Measurements from ENCODE around the gene TEKT3. TPM values are rescaled to one million over a fixed set of nuclear protein-coding genes. Genes with fewer than 3 reads are reported as not detected.

The TEKT3 gene
- total RNA-seq, 4 donors from 2014 or later = 0.51 to 3.3 (median 0.89) TPM

DNA sequence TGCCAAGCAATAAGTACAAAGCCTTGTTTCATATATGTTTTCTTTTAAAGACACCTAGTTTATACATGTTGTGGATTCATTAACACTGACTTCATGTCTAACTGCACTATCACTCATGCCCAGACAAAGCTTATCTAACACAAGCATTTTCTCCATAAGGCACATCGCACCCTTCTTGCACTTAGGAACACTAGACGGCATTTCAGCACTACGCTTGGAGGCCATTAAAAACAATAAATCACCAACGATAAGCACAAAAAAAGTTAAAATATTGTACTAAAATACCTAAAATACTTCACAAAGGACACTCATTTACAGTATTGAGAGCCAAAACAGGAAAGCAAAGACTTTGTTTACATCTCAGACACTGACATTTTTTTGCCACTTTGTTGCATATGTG is 39.0 kb upstream of the TEKT3 start:
- TF ChIP-seq CTCF (IDR thresholded peaks at IDR 0.05; ENCODE audit: low read depth) = no peak

DNA sequence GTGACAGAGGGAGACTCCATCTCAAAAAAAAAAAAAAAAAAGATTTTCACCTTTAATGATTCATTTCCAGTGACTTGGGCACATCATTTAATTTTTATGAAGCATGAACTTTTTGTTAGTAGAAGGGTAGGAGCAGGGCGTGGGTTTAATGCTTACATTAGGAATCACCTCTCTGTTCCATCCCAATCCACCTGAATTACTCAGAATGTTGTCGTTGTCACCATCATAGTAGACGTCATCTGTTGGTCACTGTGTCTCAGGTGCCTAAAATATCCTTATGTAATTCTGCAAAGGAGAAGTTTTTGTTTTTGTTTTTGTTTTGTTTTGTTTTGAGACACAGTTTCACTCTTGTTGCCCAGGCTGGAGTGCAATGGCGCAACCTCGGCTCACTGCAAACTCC is 38.3 kb upstream of the TEKT3 start:
- no peak for TF ChIP-seq CTCF (IDR thresholded peaks at IDR 0.05; ENCODE audit: low read depth)

GRCh38 chr17:15378243-15378642 is 36.8 kb upstream of the TEKT3 start:
- TF ChIP-seq CTCF (IDR thresholded peaks at IDR 0.05; ENCODE audit: low read depth) = no peak

DNA sequence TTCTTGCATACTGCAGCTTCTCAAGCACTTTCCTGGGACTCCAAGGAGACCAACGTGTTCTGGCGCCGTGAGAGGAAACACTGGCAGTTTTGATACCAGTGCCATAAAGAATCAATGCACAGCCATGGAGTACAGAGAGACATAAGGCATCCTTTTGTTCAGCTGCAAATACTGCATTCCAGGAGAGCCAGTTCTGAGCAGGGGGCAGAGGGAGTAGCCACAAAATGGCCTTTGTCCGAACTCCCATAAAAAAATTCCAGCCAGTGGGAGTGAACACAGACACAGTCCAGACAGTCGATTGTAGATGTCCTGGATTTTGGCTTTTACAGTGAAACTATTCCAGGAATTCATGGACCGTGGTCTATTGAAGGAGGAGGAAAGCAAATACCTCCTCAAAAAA is 36.2 kb upstream of the TEKT3 start:
- no peak for TF ChIP-seq CTCF (IDR thresholded peaks at IDR 0.05; ENCODE audit: low read depth)

DNA sequence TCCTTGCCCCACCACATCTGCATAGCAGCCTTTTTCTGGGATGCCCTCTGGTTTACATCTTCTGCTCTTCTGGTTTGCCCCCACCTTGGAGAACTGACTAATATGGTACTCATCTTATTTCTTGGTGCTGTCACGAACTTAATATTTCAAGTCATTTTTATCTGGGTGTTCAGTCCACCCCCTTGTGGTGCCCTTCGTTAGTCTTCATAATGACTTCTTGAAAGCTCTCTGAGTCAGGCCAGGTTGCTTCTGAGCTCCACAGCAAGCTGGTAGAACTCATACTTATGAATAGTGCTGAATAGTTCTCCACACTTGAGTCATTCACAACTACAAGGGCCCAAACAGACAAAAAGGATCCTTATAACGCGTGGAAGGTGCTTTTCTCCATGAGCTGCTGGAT is 35.8 kb upstream of the TEKT3 start:
- TF ChIP-seq CTCF (IDR thresholded peaks at IDR 0.05; ENCODE audit: low read depth) = no peak

DNA sequence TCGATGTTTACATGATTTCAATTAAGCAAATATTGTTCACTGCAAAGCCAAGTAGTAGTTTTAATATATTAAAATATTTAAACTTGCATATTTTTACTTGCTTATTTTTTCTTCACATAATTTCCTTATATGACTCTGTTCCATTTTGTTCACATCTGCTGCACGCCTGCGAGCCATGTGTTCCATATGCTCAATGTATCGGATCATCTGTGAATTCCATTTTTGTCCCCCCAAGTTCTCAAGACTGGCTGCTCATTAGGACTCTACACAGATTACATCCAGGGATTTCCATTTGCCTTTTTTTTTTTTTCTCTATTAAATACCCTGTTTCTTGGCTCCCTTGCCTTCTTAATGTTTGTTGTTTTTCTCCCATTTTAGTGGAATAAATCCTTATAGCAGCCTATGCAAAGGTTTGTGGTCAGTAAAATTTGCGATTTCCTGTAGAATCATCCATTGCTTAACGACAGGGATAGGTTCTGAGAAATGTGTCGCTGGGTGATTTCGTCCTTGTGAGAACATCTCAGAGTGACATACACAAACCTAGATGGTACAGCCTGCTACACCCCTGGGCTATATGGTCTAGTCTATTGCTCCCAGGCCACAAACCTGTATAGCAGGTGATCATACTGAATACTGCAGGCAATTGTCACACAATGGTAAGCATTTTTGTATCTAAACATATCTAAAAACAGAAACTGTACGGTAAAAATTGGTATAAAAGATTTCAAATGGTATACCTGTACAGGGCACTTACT is 30.2 kb upstream of the TEKT3 start:
- TF ChIP-seq CTCF (IDR thresholded peaks at IDR 0.05; ENCODE audit: low read depth) = no peak

GRCh38 chr17:15368600-15368999 is 27.2 kb upstream of the TEKT3 start:
- no peak for TF ChIP-seq CTCF (IDR thresholded peaks at IDR 0.05; ENCODE audit: low read depth)

All from subcutaneous adipose tissue (tissue), 4 donors.